DMS114 treated with DMSO at 0.1 percent for 48 hours (cell line): ENCODE measurements around the gene GDF11.

Experiments used
- DNase-seq: peaks from one replicate; lab custom pipeline; 2025; ENCODE audit not compliant: unreplicated experiment; lab: John Stamatoyannopoulos, UW

GDF11 gene

GRCh38 chr12:55780685-55781084 is 37.8 kb downstream of the GDF11 start:
- DNase-seq = no peak

- no peak for DNase-seq
These were observed 45.6 kb downstream of the GDF11 start for GRCh38 chr12:55788546-55788945.

- no peak for DNase-seq
These were observed 46.2 kb downstream of the GDF11 start for GRCh38 chr12:55789171-55789570.

- DNase-seq = no peak
These were observed 47.0 kb downstream of the GDF11 start for GRCh38 chr12:55789893-55790292.

- DNase-seq = no peak
These were observed 53.0 kb downstream of the GDF11 start for GRCh38 chr12:55795950-55796349.

- no peak for DNase-seq
These were observed 54.1 kb downstream of the GDF11 start for GRCh38 chr12:55797068-55797467.

GRCh38 chr12:55797550-55797949 is 54.6 kb downstream of the GDF11 start:
- DNase-seq = no peak
